ENCODE measurements around the gene UBE2G1. TPM values are rescaled to one million over a fixed set of nuclear protein-coding genes. Genes with fewer than 3 reads are reported as not detected.

UBE2G1 gene
- total and polyA plus RNA-seq, 2 donors (not counting 1 experiment from before 2014, with no cell fraction given), result 27.1 to 76.0 TPM

DNA sequence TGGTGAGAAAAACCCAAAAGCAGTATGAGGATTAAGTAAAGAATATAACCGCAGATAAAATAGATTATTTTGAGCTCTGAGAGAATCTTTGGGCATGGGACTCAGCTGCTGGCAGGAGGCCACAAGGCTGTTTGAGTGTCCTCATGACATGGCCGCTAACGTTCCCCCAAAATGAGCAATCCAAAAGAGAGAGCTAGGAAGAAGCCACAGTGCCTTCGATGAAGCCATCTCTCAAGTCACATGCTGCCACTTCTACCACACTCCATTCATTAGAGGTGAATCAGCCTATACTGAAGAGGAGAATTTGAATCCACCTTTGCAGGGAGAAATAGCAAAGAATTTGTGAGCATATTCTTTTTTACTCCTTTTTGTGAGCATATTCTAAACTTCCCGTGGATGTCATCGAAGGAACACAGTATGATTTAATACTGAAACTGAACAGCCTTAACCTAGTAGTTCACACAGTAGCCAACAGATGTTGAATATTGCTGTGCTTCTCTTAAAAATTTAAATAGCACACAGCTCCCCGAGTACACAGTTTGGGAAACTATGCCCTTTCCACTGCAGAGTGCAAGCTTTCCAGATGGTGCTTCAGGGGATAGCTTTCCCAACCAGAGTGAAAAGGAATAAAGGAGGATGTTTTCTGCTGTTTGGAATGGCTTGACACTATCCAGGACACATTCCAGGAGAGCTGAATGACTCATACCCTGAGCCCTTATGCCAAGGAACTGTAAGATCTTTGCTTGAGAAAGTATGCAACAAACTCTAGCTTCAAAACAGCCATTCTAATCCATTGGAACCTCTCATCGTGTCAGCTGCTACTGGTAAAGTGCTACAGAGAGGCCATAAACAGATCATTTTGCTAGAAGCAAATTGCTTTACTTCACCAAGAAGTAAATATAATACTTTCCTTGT is 136.6 kb downstream of the UBE2G1 start:
- H3K9ac ChIP-seq (ENCODE audit: low read length), result no peak overlapping the region
- peaks cover 4 to 33% of the 10 kb centered on the region in 2 experiments for H3K36me3 ChIP-seq (replicated peaks in 1 of 2; ENCODE audit: control extremely low read depth in 1 of 2, control insufficient read depth in 1 of 2, extremely low read depth in 1 of 2, insufficient read depth in 2 of 2, low read length in 1 of 2)
- WGBS (ENCODE audit: insufficient coverage), result 100% methylated on average over 1 of the region's 8 CpGs
- no peaks in the 10 kb centered on the region for H4K20me1 ChIP-seq (ENCODE audit: control insufficient read depth, insufficient read depth, low read length, poor library complexity, severe bottlenecking)
- TF ChIP-seq EZH2 (IDR thresholded peaks at IDR 0.05; ENCODE audit: borderline replicate concordance, insufficient read depth, low read depth, low read length, poor library complexity, severe bottlenecking), result no peak
- TF ChIP-seq, protein P1, sequence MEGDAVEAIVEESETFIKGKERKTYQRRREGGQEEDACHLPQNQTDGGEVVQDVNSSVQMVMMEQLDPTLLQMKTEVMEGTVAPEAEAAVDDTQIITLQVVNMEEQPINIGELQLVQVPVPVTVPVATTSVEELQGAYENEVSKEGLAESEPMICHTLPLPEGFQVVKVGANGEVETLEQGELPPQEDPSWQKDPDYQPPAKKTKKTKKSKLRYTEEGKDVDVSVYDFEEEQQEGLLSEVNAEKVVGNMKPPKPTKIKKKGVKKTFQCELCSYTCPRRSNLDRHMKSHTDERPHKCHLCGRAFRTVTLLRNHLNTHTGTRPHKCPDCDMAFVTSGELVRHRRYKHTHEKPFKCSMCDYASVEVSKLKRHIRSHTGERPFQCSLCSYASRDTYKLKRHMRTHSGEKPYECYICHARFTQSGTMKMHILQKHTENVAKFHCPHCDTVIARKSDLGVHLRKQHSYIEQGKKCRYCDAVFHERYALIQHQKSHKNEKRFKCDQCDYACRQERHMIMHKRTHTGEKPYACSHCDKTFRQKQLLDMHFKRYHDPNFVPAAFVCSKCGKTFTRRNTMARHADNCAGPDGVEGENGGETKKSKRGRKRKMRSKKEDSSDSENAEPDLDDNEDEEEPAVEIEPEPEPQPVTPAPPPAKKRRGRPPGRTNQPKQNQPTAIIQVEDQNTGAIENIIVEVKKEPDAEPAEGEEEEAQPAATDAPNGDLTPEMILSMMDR (IDR thresholded peaks at IDR 0.05), result no peak
- no peaks in the 10 kb centered on the region for H3K9me3 ChIP-seq (ENCODE audit: control extremely low read depth in 1 of 3, control insufficient read depth in 2 of 3, insufficient read depth in 1 of 3, low read length in 2 of 3)
- no peak overlapping the region for H3K4me3 ChIP-seq (ENCODE audit: control extremely low read depth in 1 of 5, extremely low read depth in 1 of 5, insufficient read depth in 1 of 5, low read depth in 2 of 5, low read length in 4 of 5)
- intact Hi-C loops (cut with micrococcal nuclease), result no loop called here
- Mint-ChIP-seq H3K4me1 (no peaks in the 10 kb centered on the region), H3K27ac (peak overlapping the region; percentile 20), H3K27me3 (no peaks in the 10 kb centered on the region), H3K9me3 (ENCODE audit: insufficient read depth) (no peaks in the 10 kb centered on the region), H3K4me3 (no peak overlapping the region)
- H3K27ac ChIP-seq (ENCODE audit: low read length in 2 of 2), result no peak overlapping the region
- ChIA-PET CTCF (interaction anchor here (0.6 to 1.5 kb wide), 5 partner anchors 10 to 118 kb away, joined by 3 to 5 read pairs (median 3); no protein-coding TSS in a partner anchor), POLR2A (no interaction called here)
- no peaks in the 10 kb centered on the region for H3K27me3 ChIP-seq (replicated peaks in 1 of 4; ENCODE audit: control extremely low read depth in 1 of 4, control insufficient read depth in 3 of 4, insufficient read depth in 4 of 4, low read length in 3 of 4)
- DNase-seq (no peak), ATAC-seq (ENCODE audit: low read depth) (no peak)
- H3K79me2 ChIP-seq (ENCODE audit: control insufficient read depth, insufficient read depth, low read length), result no peaks in the 10 kb centered on the region
- no peak overlapping the region for H2AFZ ChIP-seq (ENCODE audit: insufficient read depth, low read depth, low read length, poor library complexity, severe bottlenecking)
- H3K4me2 ChIP-seq (replicated peaks; ENCODE audit: low read depth, low read length, poor library complexity, severe bottlenecking), result no peak overlapping the region
- H3K4me1 ChIP-seq (ENCODE audit: control insufficient read depth in 2 of 2, insufficient read depth in 2 of 2, low read length in 2 of 2), result no peaks in the 10 kb centered on the region
